ENCODE results near the gene CCL23.

- TF ChIP-seq, protein P1, sequence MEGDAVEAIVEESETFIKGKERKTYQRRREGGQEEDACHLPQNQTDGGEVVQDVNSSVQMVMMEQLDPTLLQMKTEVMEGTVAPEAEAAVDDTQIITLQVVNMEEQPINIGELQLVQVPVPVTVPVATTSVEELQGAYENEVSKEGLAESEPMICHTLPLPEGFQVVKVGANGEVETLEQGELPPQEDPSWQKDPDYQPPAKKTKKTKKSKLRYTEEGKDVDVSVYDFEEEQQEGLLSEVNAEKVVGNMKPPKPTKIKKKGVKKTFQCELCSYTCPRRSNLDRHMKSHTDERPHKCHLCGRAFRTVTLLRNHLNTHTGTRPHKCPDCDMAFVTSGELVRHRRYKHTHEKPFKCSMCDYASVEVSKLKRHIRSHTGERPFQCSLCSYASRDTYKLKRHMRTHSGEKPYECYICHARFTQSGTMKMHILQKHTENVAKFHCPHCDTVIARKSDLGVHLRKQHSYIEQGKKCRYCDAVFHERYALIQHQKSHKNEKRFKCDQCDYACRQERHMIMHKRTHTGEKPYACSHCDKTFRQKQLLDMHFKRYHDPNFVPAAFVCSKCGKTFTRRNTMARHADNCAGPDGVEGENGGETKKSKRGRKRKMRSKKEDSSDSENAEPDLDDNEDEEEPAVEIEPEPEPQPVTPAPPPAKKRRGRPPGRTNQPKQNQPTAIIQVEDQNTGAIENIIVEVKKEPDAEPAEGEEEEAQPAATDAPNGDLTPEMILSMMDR (IDR thresholded peaks at IDR 0.05), result no peak
- no peak for TF ChIP-seq POLR2AphosphoS5 (IDR thresholded peaks at IDR 0.05)
- no peak for TF ChIP-seq EP300 (IDR thresholded peaks at IDR 0.05)
- TF ChIP-seq POLR2A (IDR thresholded peaks at IDR 0.05), result no peak
These were observed 1.7 kb upstream of the CCL23 start for GRCh38 chr17:36019423-36019822.
